NCI-H128 (cell line): ENCODE data around the gene ATN1.

Source experiments
- DNase-seq: peaks from one replicate; lab custom pipeline; 2025; ENCODE audit not compliant: unreplicated experiment; lab: John Stamatoyannopoulos, UW

The ATN1 gene

DNA sequence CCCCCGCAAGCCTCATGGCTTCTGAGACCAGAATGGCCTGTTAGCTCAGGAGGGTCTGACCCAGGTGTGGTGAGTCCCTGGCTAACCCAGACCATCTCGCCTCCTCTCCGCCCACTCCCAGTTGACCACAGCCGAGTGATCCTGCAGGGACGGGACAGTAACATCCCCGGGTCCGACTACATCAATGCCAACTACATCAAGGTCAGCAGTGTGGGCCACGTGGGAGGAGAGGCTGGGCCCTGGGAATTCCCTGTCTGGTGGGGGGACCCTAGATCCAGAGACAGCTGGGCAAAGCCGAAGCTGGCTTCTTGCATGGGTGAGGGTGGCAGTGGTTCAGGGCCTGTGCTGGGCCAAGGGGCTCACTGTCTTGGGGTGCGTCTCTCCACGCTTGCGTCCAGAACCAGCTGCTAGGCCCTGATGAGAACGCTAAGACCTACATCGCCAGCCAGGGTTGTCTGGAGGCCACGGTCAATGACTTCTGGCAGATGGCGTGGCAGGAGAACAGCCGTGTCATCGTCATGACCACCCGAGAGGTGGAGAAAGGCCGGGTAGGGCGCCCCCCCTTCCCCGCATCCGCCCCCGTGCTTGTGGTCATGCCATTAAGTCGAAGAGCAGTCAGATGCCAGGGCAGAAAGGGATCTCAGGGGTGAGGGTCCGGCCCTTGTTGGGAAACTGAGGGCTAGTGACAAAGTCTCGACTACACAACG is 28.4 kb downstream of the ATN1 start:
- no peak for DNase-seq

DNA sequence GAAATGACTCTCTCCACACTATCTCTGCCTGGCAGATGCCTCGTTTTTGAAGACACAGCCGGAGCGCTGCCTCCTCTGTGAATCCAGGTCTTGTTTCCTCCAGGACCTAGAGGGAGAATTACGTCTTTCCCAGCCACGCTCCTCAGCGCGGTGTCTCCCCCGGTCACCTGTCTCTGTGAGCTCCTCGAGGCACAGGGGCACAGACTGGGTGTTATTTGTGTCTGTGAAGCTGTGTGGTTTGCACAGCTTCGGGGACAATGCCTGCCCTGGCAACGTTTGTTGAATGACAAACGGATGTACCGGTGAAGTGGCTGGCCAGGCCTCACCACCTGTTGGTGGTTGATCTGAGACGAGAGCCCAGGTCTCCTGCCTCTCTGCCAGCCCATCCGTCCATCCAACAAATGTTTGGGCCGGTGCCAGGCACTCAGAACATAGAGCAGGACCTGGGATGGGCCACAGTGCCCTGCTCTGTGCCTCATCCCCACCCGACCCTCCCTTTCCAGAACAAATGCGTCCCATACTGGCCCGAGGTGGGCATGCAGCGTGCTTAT is 29.5 kb downstream of the ATN1 start:
- no peak for DNase-seq

DNA sequence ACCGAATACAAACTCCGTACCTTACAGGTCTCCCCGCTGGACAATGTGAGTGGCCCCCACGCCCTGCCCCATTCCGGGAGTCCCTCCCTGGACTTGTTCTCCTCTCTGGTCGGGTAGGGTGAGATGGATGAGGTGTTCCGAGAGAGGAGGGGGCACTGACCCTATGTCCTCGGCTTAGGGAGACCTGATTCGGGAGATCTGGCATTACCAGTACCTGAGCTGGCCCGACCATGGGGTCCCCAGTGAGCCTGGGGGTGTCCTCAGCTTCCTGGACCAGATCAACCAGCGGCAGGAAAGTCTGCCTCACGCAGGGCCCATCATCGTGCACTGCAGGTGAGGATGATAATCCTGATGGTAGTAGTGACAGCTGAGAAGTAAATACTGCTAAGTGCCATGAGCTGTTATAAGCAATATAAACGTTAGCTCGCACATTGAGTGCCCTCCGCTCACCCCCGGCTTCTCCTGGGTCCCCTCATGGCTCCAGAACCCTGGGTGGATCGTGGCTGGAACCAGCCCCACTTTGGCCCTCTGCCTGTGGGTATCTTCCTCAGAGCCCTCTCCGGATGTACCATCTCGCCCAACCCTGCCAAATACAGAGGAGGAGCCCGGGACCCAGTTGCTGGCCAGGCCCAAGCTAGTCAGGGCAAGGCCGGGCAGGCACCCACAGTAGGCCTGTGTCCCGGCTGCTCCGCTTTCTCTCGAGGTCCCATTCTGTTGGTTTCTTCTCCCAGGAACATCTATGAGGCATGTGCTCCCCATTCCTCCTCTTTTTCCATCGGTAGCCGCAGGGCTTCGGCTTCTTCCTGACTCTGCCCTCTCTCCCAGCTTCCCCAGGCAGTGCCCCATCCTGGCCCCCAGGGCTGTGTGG is 30.2 kb downstream of the ATN1 start:
- DNase-seq, result no peak

DNA sequence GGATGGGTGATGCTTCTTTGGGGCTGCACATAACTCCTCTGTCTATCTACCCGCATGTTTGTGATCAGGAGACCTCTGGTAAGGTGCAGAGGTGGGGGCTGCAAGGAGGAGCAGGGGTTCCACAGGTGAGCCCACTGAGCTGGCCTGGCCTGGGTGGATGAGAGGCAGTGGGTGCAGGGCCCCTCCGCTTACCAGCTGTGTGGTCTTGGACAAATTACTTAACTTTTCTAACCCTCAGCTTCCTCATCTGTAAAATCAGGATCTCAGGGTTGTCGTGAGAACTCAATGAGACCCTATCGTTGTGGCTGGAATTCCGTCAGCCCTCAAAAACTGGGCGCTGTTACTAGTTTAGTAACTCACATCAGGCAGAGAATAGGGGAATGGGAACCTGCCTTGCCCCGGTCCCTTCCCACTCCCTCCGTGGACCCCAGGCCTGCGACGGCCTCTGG is 30.9 kb downstream of the ATN1 start:
- no peak for DNase-seq

DNA sequence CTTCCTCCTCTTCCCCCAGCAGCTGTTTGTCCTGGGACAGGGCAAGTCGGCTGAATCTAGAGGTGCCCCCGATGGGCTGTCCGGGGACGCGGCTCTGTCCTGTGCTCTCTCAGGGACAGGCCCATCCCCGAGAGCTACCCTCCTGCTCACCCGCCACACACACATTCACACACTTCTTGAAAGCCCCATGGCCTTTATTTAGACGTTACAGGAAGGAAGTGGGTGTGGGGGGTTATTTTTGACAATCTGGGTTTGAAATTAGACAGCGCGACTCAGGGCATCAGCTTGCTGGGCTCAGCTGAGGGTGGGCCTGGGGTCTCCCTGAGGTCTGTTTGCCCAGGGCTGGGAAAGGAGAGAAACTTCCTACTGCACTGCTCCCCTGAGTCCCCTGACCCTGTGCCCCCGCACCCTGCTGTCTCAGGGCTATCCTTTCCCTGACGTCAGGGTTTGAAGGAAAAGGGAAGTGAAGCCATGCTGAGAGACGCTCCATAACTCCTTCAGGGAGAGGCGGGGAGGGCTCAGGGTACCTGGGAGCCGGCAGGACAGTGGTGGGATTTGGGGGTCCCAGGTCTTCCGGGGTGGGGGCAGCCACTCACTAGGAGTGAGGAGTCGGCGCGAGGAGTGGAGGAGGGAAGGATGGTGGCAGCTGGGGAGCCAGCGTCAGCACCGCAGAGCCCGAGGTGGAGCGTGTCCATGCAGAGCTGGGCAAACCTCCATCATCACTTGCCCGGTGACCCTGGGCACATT is 31.5 kb downstream of the ATN1 start:
- no peak for DNase-seq

DNA sequence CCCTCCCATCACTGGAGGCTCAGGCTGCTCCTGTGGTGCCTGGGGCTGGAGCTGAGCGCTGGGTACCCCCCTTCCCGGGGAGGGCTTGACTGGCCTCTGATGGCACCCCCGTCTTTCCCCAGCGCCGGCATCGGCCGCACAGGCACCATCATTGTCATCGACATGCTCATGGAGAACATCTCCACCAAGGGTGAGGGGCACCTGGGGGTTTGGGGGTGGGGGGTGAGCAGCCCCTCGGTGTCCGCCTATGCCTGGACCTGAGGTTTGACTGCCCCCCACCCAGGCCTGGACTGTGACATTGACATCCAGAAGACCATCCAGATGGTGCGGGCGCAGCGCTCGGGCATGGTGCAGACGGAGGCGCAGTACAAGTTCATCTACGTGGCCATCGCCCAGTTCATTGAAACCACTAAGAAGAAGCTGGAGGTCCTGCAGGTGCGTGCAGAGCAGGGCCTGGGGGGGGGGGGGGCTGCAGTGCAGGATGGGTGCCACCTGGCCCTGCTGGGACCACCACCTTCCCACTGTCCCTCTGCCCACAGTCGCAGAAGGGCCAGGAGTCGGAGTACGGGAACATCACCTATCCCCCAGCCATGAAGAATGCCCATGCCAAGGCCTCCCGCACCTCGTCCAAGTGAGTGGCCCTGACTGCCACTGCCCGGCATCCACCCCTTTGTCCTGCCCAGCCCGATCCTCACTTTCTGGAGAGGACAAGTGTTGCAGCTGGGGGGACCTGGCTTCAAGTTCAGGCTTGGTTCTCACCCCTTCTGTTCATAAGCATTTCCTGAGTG is 32.2 kb downstream of the ATN1 start:
- DNase-seq, result no peak

DNA sequence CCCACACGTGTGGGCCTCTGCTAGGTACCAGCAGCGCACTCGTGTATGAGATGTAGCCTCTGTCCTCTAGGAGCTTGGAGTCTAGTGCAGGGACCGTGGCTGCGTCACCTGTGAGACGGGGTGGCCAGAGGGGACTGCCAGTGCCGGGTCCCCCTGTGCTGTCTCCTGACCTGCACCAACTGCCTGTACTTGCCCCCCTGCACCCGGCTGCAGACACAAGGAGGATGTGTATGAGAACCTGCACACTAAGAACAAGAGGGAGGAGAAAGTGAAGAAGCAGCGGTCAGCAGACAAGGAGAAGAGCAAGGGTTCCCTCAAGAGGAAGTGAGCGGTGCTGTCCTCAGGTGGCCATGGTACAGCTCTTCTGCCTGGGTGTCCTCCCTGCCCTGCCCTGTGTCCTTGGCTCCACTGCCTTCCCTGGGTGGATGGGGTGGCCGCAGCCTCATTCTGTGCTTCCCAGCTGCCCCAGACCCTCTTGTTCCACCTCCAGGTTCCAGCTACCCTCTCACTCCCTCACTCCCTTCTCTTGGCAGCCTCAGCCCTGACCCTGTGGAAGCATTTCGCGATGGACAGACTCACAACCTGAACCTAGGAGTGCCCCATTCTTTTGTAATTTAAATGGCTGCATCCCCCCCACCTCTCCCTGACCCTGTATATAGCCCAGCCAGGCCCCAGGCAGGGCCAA is 33.0 kb downstream of the ATN1 start:
- DNase-seq, result no peak

DNA sequence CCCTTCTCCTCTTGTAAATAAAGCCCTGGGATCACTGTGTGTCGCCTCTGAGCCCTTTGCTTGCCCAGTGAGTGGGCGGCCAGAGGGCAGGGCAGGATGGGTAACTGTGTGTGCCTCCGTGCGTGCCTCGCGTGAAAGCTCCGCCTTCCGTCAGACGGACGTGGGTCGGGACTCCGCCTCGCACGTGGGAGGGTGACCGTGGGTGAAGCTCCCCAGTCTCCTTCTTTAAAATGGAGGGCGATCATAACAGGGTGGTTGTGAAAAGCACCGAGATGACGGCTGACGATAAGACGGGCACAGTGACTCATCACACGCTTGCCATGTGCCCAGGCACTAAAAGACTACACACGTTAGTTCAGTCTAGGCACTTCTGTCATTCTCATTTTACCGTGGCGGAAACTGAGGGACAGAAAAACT is 33.5 kb downstream of the ATN1 start:
- DNase-seq, result no peak

DNA sequence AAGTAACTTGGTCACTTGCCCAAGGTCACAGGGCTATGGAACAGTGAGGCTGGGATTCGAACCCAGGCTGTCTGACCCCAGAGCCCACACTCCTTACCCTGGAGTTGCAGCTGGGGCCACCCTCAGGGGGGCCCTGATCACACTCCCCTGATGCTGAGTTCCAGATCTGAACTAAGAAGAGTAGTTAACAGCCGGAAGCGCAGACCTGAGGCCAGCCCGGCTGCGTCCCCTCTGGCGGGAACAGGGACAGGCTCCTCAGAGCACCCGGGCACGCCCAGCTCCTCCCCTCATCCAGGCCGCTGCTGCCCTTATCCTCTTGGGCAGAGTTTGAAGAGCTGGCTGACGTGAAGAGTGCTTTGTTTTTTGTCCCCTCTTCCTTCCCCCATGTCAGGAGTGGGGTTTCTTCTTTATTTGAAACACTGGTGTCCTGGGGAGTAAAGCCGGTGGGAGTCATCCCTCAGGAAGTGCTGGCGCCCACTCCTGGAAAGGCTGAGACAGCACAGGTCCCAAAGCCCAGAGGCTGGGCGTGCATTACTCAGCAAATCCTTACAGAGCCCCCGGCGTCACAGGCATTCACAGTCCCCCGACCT is 34.0 kb downstream of the ATN1 start:
- DNase-seq, result peak; percentile 80

DNA sequence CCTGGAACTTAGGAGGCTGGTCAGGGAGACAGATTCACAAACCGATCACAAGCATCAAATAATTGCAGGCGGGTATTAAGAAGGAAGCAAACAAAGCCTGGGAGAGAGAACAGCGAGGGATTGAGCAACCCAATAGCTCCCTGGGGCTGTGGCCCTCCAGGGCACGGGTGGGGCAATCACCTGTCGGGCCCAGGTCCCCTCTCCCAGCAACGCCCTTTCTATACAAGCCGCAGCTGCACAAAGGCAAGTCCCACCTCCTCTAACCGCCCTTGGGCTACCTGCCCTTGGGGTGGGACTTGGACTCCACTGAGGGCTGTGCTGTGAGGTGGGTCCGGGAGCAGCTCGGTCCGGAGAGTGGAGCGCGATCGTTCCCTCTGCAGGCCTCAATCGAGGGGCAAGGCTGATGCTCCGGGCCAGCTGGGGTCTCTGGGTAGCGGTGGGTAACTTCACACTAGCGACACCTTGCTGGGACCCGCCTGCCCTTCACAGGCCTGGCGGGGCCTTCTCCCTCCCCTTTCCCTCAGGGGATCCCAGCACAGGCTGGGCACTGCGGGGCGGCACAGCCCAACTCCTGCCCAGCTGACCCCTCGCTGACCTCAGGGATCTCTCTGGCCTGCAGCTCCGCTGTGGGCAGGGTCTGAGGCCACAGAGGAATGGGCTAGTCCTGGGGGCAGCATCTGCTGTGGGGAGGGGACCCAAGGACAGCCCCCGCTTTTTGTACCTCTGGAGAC is 34.7 kb downstream of the ATN1 start:
- peak; percentile 66 for DNase-seq

DNA sequence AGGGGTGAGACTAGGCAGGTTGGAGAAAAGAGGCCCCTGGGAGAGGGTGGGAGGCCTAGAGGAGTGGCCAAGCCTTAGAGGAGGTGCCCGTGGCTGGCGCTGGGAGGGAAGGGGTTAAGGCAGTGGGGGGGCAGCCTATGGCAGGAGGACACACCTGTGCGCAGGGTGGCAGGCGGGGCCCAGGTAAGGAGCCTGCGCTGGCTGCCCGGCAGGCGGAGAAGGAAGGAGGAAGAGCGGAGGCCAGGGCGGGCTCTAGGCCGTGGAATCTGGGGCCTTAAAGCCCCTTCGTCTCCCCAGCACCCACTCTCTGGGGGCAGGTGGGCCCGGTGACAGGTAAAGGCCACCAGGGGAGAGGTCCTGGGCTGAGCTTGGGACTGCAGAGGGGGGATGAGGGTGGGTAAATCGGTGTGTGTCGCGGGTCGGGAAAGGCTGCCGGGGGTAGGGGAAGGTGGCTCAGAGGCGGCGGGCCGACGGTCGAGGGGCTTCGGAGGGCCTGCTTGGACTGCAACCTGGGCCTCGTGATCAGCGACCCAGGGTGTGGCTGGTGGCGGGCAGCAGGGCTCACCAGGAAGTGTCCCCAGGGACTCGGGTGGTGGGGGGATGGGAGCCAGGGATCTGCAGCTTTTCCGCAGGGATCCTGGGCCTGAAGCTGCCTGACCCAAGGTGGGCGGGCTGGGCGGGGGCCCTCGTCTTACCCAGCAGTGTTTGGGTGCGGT is 35.4 kb downstream of the ATN1 start:
- peak; percentile 75 for DNase-seq

DNA sequence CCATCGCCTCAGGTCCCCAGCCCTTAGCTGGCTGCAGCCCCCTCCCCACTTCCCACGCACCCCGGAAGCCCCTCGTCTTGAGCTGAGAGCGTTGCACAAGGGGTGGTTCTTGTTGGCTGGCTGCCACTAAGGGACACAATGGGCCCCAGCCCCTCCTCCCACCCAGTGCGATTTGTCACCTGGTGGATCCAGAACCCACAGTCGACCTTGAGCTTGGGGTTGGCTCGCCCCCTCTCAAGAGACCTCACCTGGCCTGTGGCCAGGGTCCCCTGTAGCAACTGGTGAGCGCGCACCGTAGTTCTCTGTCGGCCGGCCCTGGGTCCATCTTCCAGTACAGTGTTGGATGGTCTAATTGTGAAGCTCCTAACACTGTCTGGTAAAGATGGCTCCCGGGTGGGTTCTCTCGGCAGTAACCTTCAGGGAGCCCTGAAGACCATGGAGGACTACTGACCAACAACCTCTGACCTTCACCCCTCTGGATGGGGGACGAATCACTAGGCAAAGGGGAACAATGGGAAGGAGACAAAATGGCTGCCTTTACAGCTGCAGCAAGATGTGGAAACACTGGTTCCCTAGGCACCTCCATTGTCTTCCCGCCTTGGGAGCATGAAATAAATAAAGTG is 36.1 kb downstream of the ATN1 start:
- peak; percentile 23 for DNase-seq

DNA sequence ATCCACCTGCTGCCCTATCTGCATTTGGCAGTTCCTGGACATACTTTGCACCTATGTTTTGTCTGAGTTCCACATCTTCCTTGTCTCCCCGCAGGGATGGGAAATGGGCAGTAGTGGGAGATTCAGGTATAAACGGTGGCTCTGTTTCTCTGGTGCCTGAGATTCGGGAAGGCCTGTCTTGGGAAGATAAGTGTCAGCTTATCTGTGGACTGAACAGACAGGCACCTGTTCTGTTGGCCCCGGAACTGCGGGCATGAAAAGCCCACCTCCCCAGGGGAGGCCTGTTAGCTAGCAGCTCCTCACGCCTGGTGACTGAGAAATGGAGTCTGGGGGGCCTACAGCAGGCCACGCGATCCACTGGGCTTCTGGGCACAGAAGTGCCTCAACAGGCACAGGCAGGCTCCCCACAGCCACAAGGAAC is 36.9 kb downstream of the ATN1 start:
- no peak for DNase-seq

DNA sequence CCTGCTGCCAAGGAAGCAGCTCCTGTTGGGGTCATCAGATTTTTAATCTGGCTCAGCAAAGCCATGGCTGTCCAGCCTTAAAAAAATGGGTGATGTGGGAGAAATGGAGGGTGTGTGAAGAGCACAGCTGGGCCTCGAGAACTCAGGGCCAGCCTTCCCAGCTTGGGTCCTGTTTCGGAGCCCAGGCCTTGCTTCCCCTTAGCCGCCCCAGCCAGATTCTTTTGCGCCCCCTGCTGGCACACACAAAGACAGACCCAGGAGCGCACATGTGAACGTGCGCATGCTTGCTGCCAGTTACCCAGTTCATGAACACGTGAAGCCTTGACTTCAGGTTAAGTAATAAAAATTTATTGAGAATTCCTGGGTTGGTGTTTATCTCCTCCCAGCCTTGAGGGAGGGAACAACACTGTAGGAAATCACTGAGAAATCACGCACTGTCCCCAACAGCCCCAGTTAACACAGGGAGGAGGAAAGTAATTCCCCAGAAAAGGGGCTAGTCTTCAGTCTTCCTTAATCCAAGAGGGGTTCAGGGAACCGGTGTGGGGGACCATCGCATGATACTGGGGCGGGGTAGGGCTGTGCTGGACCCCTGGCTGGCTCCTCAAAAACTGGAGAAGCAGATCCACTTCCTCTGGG is 37.4 kb downstream of the ATN1 start:
- peak; percentile 83 for DNase-seq

DNA sequence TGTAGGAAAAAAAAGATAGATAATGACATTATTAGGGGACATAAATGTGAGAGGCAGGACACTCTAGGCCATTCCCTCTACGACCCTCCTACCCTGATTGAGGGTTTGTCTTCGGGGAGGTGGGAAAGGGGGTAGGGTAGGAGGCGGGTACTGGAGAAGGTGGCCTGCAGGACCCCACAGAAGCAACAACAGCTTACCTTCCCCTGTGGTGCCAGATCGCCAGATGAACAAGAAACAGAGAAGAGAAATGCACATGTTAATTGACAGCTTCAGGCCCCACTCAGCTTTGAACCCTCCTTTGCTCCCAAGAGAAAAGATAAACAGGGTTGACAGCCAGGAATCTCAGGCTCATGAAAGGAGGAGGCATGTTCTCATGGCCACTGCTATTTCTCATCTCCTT is 38.0 kb downstream of the ATN1 start:
- no peak for DNase-seq

DNA sequence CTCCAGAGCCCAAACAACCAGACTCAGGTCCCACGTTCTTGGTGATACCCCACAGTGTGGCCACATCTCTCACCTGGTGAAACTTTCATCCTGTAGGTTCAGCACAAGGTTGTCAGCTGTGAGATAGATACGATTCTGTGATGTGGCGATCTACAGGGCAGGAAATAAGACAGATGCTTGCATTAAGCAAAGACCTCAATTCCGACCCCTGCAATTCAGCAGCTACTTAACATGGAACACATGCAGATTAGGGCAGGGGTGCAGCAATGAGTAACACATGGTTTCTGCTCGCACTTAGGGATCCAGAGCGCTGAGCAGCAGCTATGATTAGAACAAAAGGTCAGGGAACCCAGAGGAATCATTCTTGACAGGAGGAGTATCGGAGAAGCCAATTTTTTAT is 38.6 kb downstream of the ATN1 start:
- no peak for DNase-seq

DNA sequence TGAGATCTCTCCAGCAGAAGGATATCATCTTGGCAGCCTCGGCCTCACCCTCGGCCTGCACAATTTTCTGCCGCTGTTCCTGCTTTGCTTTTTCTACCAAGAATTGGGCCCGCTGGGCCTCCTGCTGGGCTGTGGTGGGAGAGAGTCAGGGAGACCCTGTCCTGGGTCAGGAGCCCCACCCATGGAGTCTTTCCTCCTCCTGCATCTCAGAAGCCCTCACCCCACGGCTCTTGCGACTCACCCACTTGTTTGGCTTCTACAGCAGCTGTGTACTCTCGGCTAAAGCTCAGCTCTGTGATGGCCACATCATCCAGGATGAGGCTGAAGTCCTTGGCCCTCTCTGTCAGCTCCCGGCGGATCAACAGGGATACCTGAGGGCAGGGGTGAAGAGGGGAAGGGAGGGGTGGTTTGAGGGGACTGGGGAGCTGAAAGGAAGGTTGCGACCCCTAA is 39.9 kb downstream of the ATN1 start:
- no peak for DNase-seq
